ENCODE data around the gene ZNF532.
A peak's percentile ranks its signal among the peaks of the same experiment; 100 is the strongest.

Gene ZNF532

DNA sequence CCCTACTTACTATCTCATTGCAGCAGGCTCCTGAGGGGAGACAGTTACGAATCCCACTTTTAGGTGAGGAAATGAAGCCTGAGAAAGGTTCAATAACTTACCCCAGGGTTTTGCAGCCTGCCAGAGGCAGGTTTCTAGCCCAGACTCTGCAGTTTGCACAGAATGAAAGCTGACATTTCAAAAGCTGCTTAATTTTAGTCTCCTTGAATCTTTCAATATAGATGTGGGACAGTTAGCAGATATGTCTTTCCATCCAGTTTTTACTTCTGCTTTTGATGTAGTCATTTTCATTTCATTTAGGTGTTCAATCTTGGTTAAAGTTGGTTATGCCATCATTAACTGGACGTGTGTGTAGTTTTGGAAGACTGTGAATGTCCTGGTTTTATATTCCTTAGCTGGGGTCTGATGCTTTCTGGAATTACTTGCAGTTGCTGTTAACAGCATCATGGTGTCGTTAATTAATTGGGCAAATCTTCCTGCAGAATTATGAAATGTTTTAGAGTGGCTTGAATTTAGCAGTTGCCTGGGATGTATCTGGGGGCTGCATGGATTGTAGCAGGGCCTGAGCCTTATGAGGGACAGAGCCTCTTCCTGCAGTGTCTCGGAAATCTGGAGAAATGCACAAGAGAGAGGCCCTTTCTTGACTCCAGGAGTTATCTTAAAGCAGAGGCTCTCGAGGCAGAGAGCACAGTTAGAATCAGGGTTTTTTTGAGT lies 100.8 kb downstream of the ZNF532 start:
- Mint-ChIP-seq H3K9me3 (no peaks in the 10 kb centered on the region), H3K4me3 (peak overlapping the region; percentile 79), H3K27ac (peak overlapping the region; percentile 99), H3K4me1 (peaks cover 58% of the 10 kb centered on the region), H3K27me3 (no peaks in the 10 kb centered on the region), H3K36me3 (peaks cover 24% of the 10 kb centered on the region)
- ATAC-seq (ENCODE audit: low read depth), result no peak
- peak in 1 of 2 donors; percentile 30 for DNase-seq (ENCODE audit: low spot score in 2 of 2)

DNA sequence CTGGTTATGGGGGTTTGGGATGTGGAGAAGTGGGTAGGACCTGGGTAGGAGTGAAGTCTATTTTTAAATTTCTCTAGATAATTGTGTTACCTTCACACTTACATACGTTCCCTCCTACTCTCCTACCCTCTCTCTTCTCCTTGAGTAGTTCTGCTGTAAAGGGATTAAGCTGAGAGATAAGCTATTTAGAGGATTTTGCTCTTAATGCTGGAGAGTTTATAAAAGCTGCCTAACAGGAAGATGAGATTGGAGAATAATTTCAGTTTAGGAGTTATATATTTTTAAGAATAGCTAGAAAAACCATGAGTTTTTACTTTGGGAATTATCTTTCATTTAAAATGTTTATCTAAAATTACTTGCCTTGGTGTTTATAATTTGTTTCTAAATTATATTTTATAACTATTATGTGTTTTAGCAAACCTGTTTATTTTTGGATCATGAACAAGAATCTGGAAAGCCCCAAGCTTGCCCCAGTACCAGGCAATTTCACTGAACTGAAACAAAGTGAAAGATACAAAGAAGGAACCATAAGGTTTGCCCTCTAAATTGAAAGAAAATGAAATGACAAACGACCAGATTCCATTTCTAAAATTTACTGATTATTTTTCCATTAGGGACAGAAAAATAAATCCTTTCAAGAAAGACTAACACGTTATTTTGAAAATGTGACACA lies 101.5 kb downstream of the ZNF532 start:
- H3K4me3 Mint-ChIP-seq, result peak overlapping the region; percentile 79

DNA sequence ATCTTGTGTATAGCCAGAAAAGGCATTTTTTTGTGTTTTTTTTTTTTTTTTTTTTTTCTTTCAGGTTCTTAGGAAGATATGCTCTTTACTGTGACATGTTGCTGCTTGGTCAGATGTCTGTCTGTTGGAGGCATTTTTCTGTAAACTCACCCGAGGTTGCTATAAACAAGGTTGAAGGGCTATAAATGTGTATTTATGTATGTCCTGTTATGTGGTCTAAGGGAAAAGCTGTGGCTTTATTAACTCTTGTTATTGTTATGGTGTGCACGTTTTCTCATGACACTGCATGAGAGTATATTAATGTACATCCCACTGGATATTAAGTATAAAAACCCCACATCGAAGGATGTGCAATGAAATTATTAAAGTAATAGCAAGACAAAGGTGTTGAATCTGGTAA lies 102.0 kb downstream of the ZNF532 start:
- ATAC-seq (ENCODE audit: low read depth) (peak; percentile 12), DNase-seq (ENCODE audit: low spot score in 2 of 2) (no peak)
- Mint-ChIP-seq H3K27me3 (no peaks in the 10 kb centered on the region), H3K9me3 (no peaks in the 10 kb centered on the region), H3K36me3 (peaks cover 23% of the 10 kb centered on the region), H3K4me3 (peak overlapping the region; percentile 68), H3K4me1 (peaks cover 60% of the 10 kb centered on the region), H3K27ac (peak overlapping the region; percentile 99)

More for the DNA sequence above, 101.5 kb downstream of the ZNF532 start:
- Mint-ChIP-seq H3K4me1 (peaks cover 62% of the 10 kb centered on the region), H3K9me3 (no peaks in the 10 kb centered on the region), H3K27me3 (no peaks in the 10 kb centered on the region), H3K27ac (peak overlapping the region; percentile 99), H3K36me3 (peaks cover 24% of the 10 kb centered on the region)
- ATAC-seq (ENCODE audit: low read depth), result peak; percentile 49
- no peak for DNase-seq (ENCODE audit: low spot score in 2 of 2)

DNA sequence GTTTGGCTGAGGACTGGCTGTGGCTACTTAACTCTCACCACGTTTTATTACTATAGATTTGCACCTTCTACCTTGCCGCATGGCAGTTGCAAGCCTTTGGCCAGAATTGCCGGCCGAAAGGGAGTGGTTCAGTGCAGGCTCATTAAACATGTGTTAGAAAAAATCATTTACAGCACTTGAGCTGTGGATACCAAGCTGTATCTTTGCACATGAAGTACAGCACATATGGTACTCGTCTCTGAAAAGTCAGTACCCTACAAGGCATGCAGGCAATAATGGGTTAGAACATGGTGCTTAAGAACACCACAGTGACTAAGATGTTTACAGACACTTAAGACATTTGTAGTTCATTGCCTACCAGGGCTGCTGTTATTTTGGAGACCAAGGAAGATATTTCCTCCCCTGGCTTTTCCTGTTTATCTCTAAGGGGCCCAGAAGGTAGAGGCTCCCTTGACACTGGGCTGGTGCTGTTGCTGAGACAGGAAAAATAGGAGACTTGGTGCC lies 103.1 kb downstream of the ZNF532 start:
- Mint-ChIP-seq H3K4me1 (peaks cover 67% of the 10 kb centered on the region), H3K4me3 (peak overlapping the region; percentile 64), H3K9me3 (no peaks in the 10 kb centered on the region), H3K27me3 (no peaks in the 10 kb centered on the region), H3K36me3 (peaks cover 27% of the 10 kb centered on the region), H3K27ac (peak overlapping the region; percentile 99)
- DNase-seq (ENCODE audit: low spot score in 2 of 2) (no peak), ATAC-seq (ENCODE audit: low read depth) (no peak)

DNA sequence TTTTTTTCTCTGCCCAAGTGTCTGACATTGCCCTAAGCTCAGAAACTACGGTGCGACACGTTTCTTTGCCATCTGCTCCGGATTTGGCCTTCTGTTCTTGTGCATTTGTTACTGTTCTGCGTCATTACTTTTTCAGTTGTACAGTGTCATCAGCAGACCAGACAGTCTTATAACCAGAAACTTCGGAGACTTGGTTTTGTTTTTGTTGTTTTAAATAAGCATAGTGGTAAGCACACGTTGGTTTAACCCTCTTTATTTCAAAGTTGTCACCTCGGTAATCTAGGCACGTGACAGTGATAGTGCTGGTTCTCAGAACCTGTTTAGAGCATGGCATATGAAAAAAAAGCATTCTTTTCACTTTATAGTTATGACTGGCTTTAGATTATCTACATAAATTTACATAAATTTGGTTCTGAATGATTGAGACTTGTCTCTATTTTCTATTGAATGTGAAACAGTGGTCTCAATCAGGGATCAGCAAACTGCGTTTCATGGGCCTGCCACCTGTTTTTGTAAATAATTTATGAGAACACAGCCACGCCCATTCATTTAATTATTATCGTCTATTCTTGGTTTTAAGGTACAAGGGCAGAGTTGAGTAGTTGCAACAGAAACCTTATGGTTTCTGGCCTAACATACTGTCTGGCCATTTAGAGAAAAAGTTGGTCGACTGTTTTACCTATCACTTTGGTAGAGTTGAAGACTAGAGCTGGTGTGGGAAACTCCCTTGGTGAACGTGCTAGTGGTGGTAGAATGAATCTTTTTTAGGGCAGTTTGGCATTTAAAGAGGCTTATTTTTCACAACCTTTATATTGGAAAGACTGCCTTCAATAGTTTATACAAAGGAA lies 106.5 kb downstream of the ZNF532 start:
- H3K4me1 Mint-ChIP-seq, result peaks cover 61% of the 10 kb centered on the region
- H3K27me3 Mint-ChIP-seq, result no peaks in the 10 kb centered on the region
- H3K4me3 Mint-ChIP-seq, result peak overlapping the region; percentile 48
- no peaks in the 10 kb centered on the region for H3K9me3 Mint-ChIP-seq
- peak; percentile 25 to 37 for DNase-seq (ENCODE audit: low spot score in 2 of 2)
- H3K27ac Mint-ChIP-seq, result peak overlapping the region; percentile 99
- peaks cover 39% of the 10 kb centered on the region for H3K36me3 Mint-ChIP-seq
- ATAC-seq (ENCODE audit: low read depth), result peak; percentile 63

DNA sequence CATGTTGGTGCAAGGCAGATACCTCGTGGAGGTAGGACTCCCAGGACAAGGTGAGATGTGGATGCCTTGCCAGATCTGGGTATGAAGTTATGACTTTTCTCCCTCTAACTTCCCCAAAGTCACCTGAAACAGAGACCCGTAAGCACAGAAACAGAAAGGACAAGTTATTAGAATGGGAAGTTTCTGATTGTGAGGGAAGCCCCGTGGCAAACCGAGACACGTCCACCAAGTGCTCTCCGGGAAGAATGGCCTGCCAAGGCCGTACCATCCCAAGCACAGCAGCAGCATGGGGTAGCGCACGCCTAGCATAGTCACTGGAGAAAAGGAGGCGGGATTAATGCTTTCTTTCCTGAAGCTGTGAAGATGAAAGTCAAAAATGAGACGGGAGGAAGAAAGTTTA lies 110.6 kb downstream of the ZNF532 start:
- Mint-ChIP-seq H3K27ac (peak overlapping the region; percentile 89), H3K4me1 (peaks cover 38% of the 10 kb centered on the region), H3K4me3 (peak overlapping the region; percentile 91), H3K36me3 (peaks cover 34% of the 10 kb centered on the region), H3K9me3 (no peaks in the 10 kb centered on the region), H3K27me3 (no peaks in the 10 kb centered on the region)
- ATAC-seq (ENCODE audit: low read depth) (peak; percentile 31), DNase-seq (ENCODE audit: low spot score in 2 of 2) (no peak)

DNA sequence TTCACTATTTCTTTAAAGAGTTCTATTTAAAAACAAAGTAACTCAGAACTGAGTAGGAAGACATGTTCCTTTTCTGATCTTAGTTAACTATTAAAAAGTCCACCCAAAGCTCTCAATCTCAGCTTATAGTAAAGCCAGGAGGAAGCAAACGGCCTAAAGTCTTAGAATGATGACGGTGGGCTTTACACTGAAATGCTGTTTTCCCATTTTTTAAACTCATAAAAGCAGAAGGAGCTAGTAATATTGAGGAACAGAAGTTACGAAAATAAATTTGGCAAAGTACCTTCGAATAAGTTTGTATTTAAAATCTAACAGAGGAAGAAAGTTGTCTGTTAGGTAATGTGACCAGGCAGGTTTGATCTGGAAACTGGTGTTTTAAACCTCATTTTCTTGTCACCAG lies 111.1 kb downstream of the ZNF532 start:
- Mint-ChIP-seq H3K4me3 (no peak overlapping the region), H3K27me3 (no peaks in the 10 kb centered on the region), H3K9me3 (no peaks in the 10 kb centered on the region), H3K36me3 (peaks cover 35% of the 10 kb centered on the region), H3K4me1 (peaks cover 33% of the 10 kb centered on the region), H3K27ac (peak overlapping the region; percentile 89)
- DNase-seq (ENCODE audit: low spot score in 2 of 2) (no peak), ATAC-seq (ENCODE audit: low read depth) (no peak)

DNA sequence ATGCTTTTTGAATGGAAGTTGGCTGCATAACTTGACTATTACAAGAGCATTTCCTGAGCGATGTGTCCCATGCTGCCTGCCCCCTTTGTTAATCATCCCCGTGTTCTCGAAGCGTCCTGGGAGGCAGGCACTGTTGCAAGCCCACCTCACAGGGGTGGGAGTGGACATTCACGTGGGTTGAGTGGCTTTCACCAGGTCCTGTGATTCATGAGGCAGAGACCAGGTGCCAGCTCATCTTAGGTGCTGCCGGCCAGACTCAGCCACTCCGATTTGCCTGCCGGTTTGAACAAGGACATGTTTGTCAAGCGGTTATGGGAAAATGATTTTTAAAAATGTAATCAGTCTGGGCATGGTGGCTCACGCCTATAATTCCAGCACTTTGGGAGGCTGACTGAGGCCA lies 112.5 kb downstream of the ZNF532 start:
- no peak for DNase-seq (ENCODE audit: low spot score in 2 of 2)
- peaks cover 22% of the 10 kb centered on the region for H3K4me1 Mint-ChIP-seq
- no peak for ATAC-seq (ENCODE audit: low read depth)
- no peak overlapping the region for H3K4me3 Mint-ChIP-seq
- no peaks in the 10 kb centered on the region for H3K27me3 Mint-ChIP-seq
- no peak overlapping the region for H3K27ac Mint-ChIP-seq
- H3K36me3 Mint-ChIP-seq, result peaks cover 36% of the 10 kb centered on the region
- H3K9me3 Mint-ChIP-seq, result no peaks in the 10 kb centered on the region

DNA sequence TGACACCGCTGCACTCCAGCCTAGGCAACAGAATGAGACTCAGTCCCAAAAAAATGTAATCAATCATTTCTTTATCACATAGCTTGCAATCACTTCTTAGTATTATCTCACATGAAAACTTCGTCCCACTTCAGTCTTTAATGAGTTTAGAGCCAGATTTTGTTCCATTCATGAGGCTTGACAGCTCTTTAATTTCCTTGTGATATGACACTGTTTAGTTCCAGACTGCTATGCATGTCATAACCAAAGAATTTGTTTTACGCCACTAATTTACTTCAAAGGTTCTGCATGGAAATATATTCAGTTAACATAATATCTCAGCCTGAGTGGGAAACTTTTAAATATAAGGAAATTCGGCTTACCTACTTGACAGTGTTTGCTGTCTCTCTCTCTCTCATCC lies 113.1 kb downstream of the ZNF532 start:
- H3K4me1 Mint-ChIP-seq, result peaks cover 18% of the 10 kb centered on the region
- no peak overlapping the region for H3K4me3 Mint-ChIP-seq
- H3K9me3 Mint-ChIP-seq, result no peaks in the 10 kb centered on the region
- peaks cover 37% of the 10 kb centered on the region for H3K36me3 Mint-ChIP-seq
- ATAC-seq (ENCODE audit: low read depth) (no peak), DNase-seq (ENCODE audit: low spot score in 2 of 2) (no peak)
- no peak overlapping the region for H3K27ac Mint-ChIP-seq
- H3K27me3 Mint-ChIP-seq, result no peaks in the 10 kb centered on the region

DNA sequence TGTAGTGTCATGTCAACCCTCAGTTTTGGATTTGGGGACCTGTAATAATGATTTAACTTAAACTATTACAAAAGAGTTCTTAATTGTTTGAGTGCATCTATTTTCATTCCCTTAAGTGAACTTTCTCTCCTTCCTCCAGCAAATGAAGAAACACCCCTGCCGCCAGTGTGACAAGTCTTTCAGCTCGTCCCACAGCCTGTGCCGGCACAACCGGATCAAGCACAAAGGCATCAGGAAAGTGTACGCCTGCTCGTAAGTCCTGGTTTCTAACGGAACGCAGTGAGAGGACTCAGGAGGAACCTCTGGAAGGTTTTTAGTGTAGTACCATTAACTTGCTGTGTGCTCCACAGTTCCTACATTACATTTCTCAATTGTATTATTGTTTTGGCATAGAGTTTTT lies 114.2 kb downstream of the ZNF532 start:
- H3K27me3 Mint-ChIP-seq, result no peaks in the 10 kb centered on the region
- no peaks in the 10 kb centered on the region for H3K9me3 Mint-ChIP-seq
- peaks cover 15% of the 10 kb centered on the region for H3K4me1 Mint-ChIP-seq
- no peak overlapping the region for H3K4me3 Mint-ChIP-seq
- ATAC-seq (ENCODE audit: low read depth), result no peak
- no peak overlapping the region for H3K27ac Mint-ChIP-seq
- peaks cover 41% of the 10 kb centered on the region for H3K36me3 Mint-ChIP-seq
- DNase-seq (ENCODE audit: low spot score in 2 of 2), result no peak

DNA sequence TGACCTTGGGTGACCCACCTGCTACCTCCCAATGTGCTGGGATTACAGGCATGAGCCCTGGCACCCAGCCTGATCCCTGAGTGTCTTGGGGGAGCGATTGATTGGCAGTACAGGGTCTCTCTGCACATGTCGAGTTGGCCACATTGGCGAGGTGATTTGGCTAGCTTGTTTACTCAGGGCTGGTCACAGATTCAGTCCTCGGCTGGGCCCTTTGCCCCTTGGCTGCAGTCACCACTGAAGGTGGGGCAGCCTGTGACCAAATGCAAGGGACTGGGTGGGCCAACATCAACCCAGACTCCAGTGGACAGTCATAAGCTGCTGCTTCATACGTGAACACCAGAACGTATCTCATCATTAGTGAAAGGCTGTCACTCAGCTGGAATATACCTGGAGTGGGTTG lies 114.9 kb downstream of the ZNF532 start:
- Mint-ChIP-seq H3K4me1 (peaks cover 9% of the 10 kb centered on the region), H3K27ac (peak overlapping the region; percentile 67), H3K4me3 (no peak overlapping the region), H3K36me3 (peaks cover 37% of the 10 kb centered on the region), H3K9me3 (no peaks in the 10 kb centered on the region), H3K27me3 (no peaks in the 10 kb centered on the region)
- DNase-seq (ENCODE audit: low spot score in 2 of 2) (no peak), ATAC-seq (ENCODE audit: low read depth) (no peak)

DNA sequence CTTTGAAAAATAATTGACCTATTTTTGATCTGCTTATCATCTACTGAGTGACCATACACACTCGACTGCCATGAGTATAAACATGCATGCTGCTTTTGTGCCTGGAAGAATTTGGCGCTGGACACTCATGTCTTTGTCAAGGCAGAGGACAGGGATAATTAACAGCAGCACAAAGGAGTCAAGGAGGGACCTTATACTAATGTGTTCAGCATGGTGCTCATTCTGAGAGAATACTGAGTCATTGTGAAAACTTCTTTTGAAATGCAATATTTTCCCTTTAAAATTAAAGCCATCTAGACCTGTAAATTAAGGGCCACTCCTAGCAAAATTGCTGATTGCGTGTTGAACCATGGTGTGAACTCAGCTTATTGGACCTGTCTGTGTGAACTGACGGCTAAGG lies 116.3 kb downstream of the ZNF532 start:
- DNase-seq (ENCODE audit: low spot score in 2 of 2), result no peak
- Mint-ChIP-seq H3K27me3 (no peaks in the 10 kb centered on the region), H3K4me1 (no peaks in the 10 kb centered on the region), H3K27ac (no peak overlapping the region), H3K9me3 (no peaks in the 10 kb centered on the region), H3K36me3 (peaks cover 36% of the 10 kb centered on the region), H3K4me3 (no peak overlapping the region)
- ATAC-seq (ENCODE audit: low read depth), result no peak

DNA sequence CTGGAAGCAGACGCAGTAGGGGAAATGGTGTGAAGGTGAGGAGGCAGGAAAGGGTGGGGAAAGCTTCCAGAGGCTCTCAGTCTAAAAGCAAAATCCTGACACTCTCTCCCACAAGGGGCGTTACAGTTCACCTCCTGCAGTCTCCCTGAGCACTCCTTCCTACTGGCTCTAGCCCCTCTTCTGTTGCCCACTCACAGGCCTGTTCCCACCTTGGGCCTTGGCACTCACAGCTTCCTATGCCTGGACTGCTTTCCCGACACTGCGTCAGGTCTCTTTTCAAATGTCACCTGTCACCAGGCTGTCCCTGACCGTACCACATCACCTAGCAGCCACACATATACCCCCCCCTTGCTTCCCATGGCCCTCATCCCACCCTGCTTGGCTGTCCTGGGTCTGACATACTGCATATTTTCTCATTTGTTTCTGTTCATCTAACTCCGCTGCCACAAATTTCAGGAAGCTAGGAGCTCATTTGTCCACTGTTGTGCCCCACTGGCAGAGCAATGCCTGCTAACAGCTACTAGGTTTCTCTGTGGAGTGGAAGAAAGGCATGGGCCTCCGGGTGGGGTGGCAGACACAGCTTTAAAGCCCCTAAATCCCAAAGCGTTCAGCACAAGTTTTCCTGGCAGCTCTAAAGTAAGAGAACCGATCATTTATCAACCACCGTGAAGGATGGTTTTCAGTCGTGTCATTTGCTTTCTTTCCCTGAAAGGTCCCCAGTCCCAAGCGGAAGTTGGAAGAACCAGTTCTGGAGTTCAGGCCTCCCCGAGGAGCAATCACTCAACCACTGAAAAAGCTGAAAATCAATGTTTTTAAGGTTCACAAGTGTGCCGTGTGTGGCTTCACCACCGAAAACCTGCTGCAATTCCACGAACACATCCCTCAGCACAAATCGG lies 118.8 kb downstream of the ZNF532 start:
- Mint-ChIP-seq H3K4me1 (no peaks in the 10 kb centered on the region), H3K27me3 (no peaks in the 10 kb centered on the region), H3K36me3 (peaks cover 43% of the 10 kb centered on the region), H3K4me3 (no peak overlapping the region), H3K27ac (no peak overlapping the region), H3K9me3 (peaks cover 7% of the 10 kb centered on the region)
- DNase-seq (ENCODE audit: low spot score in 2 of 2), result no peak
- ATAC-seq (ENCODE audit: low read depth), result no peak

Measured in memory B cell (primary cell).